ENCODE data around the gene ARL16.

GRCh38 chr17:81656118-81656743 lies 27.4 kb downstream of the ARL16 start, which contains the start of gene PDE6G:
- TF ChIP-seq PKNOX1 (IDR thresholded peaks at IDR 0.05) (no peak), HDGF (IDR thresholded peaks at IDR 0.05; ENCODE audit: borderline replicate concordance) (no peak), BHLHE40 (IDR thresholded peaks at IDR 0.05; ENCODE audit: borderline replicate concordance) (no peak)

Measured in HEK293T (cell line).